Measurements from ENCODE around the gene FGF1.
A peak's percentile ranks its signal among the peaks of the same experiment; 100 is the strongest.

FGF1 gene

DNA sequence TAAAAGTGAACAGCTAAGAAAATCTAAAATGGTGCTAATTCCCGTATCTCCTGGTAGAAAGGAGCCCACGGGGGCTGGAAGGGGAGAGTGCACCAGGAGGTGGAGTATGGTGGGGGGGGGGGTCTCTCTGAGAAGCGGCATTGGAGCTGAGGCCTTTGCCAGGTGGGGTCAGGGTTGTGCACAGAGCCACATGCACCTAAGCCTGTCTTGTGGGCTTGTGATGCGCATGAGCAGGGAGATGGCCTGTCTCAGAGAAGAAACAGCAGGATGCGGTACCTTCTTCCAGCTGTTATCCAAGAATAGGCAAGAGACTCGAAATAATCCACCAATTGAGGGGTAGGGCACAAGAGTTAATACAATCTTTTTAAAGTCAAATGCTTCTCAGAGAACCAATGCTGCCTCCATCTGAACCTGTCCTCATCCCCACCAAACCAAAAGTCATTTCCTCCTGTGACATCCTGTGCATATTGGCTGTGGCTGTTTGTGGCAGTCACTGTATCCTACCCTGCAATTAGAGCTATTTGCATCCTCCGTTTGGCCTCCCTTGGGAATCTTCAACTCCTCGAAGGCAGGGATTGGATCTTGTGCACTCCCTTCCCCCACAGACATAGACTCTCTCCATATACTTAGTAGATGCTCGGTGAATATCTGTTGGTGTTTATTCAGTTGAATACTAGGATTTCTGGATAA, 45.4 kb downstream of the FGF1 start:
- DNase-seq = no peak

DNA sequence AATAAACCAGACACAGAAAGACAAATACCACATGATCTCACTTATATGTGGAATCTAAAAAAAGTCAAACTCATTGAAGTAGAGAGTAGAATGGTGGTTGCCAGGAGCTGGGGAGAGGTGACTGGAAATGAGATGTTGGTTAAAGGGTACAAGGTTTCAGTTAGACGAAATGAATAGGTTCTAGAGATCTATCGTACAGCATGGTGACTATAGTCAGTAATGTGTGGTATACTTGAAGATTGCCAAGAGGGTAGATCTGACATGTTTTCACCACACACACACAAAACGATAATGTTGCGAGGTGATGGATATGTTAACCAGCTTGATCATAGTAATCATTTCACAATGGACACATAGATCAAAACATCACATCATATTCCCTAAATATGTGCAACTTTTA, 46.4 kb downstream of the FGF1 start:
- no peak for DNase-seq

DNA sequence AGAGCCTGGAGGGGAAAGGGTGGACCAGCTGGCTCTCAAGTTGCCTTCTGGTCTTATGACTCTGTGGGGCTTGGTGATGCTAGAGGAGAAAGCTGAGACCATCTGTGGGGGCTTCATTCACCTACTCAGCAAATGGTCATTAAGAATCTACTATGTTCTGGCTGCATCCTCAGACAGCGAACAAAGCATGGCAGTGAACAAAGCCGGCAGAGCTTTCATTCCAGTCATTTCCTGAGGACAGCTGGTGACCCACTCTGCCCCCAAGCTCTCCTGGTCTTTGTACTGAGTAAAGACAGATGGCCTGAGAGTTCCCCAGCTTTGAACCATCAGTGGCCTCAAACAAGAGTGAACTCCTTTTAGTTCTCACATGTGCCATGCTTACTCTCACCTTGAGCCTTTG, 48.0 kb downstream of the FGF1 start:
- DNase-seq = no peak

DNA sequence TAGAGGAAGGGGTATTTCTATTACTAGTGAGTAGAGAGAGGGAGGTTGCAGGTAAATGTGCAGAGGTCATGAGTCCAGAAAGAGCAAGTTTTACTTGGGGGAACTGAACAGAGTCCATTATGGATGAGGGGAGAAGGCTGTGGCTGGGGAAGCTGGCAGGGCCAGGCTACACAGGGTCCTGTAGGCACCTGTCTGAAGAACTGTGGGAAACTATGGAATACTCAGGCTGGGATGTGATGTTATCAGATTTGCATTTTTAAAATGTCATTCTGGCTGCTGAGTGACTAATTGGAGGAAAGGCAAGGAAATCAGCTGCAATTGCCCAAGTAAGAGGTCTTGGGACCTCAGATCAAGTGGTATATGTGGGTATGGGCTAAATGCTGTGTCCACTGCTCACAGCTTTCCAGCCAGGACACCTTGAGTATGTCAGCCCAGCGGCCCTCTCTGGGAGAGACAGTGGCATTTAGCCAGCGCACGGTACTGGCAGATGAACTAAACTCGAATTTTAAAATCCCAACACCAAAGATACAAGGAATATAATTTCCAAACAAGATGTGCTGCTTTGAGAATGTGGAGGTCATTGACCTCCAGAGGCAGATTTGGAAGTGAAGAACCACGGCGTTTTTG, 49.1 kb downstream of the FGF1 start:
- no peak for DNase-seq

DNA sequence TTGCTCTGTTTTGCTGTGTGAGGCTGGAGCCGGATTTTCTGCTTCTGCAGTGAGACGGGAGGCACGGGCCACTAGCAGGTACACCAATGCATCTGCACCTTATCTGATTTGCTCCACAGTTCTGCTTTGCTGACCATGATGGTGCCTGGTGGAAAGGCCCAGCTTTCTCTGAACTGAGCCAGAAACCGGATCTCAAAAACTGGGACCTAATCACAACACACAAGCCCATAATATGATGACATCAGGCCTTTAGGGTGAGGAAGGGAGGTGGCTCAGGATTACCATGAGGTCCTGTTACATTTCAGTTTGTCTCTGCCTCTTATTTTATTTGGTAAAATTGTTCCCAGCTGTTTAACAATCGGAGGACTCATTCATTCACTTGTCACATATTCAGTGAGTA, 49.8 kb downstream of the FGF1 start:
- no peak for DNase-seq

DNA sequence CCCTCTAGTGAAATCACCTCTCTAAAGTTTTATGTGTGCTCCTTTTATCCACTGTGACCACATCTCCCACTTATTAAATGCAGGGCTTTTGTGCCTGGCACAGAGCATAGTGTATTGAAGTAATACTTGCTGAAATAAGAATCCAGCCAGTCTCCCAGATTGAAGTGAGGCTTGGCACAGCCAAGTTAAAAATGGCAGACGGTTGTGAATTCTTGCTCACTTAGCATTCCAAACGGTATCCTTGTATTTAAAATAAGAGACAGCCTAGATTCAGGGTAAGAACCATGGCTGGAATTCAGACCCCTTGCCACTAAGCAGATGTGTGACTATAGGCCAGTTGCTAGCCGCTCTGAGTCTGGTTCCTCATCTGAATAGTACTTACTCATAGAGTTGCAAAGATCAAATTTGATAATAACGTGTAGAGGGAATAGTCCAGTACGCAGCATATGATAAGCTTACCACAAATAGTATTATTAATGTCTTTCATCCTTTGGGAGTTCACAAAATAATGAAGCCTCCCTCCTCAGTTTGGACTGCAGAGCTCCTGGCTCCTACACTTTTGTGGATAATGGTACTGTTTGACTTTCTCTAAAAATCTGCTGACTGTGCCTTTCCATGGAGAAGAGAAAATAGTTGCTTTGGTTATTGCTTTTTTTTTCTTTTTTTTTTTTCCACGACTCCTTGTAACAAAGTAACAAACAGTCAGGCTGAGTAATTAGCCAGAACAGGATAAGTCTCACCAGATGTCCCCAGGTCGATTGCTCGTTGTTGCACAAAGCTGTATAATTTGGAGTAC, 51.5 kb downstream of the FGF1 start:
- DNase-seq = no peak

DNA sequence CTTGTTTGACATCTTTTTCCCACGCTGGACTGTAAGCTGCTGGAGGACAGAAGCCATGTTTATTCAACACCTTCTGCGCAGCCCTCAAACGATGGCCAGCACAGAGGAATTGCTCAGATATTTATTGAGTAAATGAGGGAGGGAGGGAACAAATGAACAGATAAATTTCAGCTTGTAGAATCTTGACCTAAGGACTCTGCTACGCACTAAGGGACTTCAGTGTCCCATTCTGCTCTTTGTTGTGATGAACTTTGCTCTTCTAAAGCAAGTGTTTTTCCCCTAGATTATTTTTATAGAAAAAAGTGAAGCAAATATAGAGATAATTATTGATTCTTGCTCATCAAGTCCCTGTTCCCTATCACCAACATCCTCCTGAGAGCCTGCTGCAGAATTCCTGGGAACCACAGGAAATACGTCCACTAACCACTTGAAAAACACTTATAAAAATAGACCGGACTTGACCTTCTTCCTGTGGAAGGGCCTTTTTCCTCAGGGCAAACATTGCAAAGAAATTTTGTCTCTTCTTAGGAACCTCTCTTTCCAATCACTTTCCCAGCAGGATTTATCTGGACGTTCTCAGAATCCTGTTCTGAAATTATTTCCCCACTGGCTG, 54.9 kb downstream of the FGF1 start:
- no peak for DNase-seq

DNA sequence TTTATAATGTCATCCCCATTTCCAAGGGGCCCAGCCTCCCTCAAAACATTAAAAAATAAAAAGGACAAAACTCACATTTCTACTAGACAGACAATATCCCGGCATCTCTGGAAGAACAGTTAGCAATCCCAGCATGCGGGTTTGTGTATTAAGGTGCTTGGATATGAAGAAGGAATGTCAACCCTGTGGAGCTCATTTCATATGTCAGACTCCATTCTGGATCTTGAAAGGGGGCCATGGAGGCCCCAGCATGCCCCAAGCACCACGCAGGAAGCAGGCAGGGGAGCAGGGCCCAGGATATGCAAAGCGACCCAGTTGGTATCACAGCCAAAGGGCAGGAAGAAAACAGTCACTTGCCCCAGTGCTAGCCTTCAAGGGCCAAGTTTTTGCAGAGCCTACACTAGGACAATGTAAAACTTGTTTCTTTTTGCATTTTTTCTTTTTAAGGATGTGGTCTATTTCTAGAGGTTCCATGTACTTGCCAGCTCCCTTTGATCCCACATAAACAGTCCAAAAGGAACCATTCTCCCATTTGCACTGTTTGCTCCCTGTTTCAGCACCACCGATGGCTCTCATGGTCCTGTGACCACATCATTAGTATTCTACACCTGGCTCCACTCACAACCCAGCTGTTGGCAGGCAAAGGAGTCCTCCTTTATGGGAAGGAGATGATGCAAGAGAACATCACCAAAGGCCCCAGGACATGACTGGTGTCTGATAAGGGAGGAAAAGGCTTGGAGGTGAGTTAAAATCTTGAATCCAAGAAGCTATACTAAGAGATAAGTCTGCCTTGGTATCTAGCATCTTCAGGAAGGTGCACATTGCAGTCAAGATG, 58.3 kb downstream of the FGF1 start:
- no peak for DNase-seq

DNA sequence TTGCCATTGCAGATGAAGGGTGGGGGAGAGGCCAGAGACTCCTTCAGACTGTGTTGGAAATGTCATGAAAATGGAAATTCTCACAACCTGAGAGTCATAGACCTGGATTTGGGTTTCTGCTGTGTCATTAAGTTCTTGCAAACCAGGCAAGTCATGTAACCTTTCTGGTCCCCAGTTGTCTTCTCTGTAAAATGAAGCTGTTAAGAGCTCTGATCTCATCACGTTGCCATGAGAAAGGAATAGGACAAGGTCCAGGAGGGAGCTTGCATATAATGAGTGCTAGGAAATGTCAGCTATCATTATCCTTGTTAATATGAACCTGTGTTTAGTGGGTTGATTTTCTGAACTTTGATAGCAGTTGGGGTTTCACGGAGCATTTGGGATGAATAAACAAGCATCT, 59.1 kb downstream of the FGF1 start:
- no peak for DNase-seq

DNA sequence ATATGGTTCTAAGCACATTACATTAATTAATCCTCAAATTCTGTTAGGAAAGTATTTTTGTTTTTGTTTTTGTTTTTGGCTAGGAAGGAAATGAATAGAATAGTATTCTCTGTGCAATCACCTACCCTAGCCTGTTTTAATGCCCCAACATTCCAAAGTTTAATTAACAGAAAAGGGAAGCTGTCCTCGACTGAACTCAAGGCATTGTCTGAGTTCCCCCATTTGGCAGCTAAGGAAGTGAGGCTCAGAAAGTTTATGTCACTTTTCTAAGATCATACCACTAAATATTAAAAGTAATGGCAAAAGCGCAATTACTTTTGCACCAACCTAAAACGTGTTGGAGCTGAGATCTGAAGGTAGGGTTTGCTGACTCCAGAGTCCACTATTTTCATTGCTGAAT, 59.8 kb downstream of the FGF1 start:
- DNase-seq = no peak

DNA sequence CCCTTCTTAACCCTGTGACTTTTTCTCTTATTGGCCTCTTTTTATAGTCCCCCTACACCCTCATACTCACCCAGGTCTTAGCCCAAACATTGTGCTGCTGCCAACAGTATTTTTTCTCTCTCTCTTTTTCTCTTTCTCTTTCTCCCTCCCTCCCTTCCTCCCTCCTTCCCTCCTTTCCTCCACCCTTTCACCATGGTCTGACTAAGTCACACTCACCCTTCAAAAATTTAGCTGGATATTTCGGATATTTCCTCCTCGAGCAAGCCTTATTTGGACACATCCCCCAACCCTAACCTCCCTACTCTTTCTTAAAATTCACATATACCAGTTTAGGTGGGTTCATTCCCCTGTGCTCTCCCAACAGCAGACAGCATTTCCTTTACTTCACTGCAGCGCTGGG, 64.7 kb downstream of the FGF1 start:
- DNase-seq = no peak

DNA sequence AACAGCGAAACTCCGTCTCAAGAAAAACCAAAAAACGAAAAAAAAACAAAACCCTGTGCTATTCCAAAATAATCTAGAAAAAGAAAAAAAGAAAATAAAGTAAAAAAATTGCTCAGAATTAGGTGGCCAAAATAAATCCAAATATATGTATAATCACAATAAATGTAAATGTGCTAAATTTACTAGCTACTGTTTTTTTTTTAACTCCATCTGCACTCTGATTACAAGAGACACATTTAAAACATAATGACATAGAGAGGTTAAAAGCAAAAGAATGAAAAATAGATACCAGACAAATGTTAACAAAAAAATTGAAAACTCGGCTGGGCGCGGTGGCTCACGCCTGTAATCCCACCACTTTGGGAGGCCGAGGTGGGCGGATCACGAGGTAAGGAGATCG, 66.1 kb downstream of the FGF1 start:
- DNase-seq = no peak

DNA sequence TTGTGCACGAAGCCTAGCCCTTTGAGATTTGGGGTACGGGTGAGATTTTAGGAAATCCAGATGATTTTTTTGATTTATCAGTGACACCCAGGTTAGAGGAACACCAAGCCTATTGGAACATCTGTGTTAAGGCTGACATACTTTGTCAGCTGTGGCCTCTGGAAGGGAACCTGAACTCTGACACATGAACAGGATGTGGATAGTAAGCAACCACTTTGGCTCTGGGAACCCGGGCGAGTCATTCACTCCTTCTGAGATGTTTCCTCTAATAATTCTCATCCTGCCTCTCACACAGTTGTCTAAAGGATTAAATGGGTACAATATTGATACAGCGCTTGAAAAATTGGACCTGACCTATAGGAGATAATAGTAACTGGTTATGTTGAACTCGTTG, 67.8 kb downstream of the FGF1 start:
- no peak for DNase-seq

DNA sequence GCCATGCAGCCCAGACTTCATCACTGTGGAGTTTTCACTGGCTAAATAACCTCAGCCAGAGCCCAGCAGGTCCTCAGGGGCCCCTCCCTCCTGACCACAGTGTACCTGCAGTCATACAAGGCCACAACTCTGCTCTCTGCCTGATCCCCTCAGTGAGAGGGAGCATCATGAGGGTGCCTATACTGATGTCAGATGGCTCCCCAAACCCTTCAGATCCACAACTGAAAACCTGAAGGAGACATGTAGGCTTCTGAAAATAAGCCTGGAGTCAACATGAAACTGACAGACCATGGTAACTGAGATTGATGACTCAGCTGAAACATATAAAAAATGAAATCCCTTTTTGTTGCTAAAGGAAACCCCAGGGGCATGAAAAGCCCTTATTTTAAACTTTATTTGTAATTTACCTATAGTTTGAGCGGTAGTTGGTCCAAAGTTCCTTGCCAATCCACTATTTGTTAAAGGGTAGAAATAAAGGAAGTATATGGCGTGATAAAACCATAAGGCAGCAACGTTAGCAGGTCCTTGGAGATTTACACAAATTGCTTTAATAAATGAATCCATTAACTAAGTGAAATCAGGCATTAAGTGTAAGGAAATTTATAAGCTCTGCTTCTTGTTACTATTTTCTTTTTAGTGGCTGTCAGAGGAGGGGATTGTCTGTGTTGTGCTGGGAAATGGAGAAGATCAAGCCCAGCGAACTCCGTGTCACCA, 68.3 kb downstream of the FGF1 start:
- DNase-seq = no peak

DNA sequence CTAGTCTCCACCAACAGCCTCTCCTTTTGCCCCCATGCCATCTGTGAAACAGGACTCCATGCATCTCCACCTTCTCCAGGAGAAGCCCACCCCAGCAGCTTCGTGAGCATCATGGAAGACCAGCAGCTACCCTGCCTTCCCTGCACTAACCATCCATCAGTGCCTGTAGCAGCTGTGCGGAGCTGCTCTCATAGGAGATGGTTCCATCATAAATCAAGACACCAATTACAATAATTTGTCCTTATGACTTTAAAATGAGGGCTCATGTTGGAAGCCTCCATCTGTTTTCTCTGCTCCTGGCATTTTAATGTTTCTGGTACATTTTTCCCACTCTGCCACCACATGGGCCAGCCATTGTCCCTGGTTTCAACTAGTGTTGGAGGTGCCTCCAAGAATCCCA, 69.9 kb downstream of the FGF1 start:
- no peak for DNase-seq

DNA sequence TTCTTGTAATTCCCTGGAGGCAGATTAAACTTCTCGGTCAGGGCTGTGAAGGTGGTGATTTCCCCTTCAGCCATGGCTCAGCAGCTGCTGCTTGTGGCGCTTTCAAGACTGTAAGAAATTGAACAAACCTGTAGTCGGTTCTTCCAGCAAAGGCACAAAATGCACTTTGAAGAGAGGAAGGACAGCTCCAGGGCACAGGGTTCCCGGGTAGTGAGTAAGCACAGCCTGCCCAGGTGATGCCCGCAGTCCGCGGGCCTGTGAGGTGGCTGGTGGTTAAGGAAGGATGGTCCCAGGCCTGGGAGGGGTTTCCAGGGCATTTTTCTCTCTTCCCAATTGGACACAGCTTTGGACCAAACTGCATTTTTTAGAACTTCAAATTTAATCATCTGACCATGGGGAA, 71.8 kb downstream of the FGF1 start:
- DNase-seq = no peak

DNA sequence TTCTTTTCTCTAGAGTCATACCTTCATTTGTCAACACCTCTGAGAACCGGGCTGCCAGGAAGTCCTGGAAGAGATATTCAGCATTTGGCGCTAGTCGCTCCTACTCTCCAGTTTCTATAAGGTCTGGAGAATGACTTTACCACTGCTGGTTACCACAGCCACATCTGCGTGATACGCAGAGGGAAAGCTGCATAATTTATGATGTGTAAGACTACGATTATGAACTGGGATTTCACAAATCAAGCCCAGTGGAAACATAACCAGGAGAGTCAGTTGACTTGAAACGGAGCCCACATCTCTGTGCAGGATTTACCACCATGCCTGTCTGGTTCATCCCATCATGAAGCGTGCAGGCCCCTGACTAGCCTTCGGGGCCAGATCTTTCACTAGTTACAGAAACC, 72.6 kb downstream of the FGF1 start:
- DNase-seq = no peak

DNA sequence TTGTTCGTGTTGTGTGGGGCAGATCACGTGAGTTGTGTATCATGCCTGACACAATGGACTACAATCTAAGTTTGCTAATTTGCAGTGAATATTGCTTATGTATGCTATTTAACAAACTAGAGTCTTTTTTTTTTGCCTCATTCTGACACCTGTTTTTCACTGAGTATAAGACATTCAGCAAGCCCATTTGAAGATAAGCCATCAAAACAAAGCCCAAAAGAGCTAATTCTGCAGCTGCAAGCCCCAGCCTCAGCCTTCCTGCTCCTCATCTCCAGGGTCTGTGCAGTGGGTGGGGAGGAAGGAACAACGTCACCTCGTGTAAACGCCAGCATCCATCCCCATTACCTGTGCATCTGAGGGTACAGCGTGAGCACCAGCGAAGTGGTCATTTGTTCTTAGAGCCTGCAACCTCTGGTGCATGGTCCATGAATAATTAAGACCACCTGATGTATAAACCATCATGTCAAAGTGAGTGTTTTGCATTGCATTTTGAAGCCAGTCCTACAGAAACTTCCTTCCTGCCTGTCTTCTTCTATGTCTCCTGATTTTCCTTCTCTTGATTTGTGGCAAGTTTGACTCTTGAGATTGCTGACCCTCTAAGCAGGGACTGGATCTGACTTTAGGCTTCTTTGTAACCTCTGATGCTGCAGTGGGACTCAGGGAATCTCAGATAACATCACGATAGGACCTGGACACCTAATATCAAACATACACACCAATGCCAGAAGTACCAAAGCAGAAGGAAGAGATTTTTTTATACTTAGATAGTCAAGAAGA, 73.2 kb downstream of the FGF1 start:
- no peak for DNase-seq

DNA sequence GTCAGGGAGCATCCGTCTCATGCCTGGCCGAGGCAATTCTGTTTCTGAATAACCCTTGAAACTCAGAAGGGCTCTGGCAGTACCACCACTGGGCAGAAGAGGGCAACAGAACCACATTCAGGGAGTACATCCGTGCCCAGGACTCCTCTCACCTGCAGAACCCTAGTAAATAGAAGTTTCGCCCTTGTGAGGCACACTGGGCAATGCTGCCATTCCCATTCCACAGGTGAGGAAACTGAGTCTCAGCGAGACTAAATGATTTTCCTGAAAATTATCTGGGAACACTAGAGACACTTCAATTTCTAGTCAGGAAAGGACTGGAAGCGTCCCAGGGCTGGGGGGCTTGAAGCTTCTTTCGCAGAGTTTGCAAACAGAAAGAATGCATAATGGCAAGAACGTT, 74.7 kb downstream of the FGF1 start:
- DNase-seq = peak; percentile 29

DNA sequence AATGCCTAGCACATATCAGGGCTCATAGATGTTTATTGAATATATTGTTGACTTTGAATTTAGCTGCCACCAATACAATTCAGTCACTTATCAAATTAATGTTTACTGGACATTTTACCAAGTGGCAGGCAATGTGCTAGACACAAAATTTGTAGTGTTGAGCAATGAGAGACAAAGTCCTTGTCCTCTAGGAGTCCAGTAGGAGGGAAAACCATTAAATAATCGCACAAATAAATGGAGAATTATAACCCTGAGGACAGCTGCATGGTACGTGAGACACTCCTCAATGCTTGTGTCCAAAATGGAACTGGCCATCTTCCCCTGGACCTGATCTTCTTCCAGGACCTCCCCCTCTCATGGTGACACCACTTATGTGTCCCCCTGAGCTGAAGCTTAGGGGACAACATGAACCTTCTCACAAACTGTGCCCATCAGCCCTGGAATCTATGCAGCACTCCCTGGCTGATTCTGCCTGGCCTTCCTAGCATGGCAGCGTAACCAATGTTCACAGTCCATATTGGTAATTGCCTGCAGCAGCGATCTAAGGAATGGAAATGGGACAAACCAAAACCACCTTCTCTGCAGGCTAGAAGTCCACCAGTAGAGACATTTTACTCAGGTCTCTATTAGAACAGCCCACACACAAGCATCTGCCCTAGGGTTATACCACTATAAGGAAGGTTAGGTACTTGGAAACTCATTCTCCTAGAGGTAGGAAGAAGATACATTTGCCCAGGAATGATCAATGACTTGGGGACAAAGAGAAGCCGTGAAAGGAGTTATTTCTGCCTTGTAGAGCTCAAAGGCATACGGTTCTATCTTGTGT, 75.5 kb downstream of the FGF1 start:
- no peak for DNase-seq

DNA sequence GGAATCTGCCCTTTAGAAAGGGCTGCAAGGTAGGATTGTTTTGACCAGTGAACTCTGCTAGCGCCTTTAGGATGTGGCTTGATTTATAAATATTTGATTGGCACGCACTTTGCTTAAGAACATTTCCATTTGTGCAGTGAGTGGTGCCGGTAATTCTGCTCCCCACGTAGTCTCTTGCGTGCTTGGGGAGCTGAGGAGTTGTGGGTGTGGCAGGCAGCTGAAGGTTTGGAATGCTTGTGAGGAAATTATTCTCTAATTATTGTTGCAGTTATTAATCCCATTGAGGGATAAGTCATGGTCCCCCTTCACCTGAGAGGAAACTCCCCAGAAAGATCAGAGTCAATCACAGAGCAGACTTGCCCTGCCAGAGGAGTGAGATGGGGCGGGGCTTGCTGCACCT, 76.7 kb downstream of the FGF1 start:
- no peak for DNase-seq

Data from NCI-H774 (cell line).